Superior temporal gyrus (tissue), 1 donor: ENCODE data around the gene PHF20.
A peak's percentile ranks its signal among the peaks of the same experiment; 100 is the strongest.
"Not testable (repeated sequence)": the region's sequence is repeated elsewhere in the genome, so short reads cannot be mapped to it uniquely, and the experiment has no call there.

Experiments
- DNase-seq: peaks from one replicate; pipeline ENCODE4 v3.0.0-alpha.2; 2016; ENCODE audit errors: extremely low spot score

The PHF20 gene

DNA sequence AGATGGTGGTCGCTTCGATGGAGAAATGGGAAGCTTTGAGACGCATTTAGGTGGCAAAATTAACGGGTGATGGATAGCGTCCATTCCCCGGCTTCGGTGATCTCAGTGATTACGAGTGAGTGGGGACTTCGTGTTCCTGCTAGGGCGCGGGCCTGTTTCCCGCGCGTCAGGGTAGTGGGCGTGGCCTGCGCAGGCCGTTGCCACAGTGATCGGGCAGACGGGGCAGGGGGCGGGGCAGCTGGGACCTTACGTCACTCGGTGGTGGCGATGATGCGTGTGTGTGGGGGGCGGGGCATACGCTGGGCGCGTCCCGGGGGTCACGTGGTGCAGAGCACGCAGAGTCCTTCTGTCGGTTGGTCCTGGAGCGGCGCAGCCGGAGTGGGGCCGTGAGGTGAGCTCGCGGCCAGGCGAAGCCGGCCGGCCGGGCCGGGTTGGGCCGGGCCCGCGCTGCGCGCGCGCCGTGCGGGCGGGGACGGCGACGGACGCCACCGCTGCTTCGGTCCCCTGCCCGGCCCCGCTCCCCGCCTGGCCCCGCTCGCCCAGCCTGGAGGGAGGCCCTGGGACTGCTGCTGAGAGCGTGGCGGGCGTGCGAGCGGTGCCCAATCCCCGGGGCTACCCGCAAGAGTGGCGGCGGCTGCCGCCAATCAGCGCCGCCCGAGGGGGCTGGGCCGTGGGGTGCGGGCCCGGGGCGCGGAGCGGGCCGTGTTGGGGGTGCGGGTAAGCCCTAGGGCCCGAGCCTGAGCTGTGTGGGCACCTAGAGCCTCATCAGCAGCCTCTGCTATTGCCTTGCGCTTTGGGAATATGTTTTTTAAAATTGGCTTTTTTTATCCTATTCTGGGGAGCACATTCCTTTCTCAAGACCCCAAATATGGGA, at the start of gene PHF20:
PHF20 (plus strand) TSS at position 327 of the 874 bp plus-strand sequence. CDS start 29,508 bp downstream, outside the sequence.
- peak; percentile 91 for DNase-seq

GRCh38 chr20:35723275-35723639, 48.6 kb upstream of the PHF20 start:
- not testable (repeated sequence) for DNase-seq

DNA sequence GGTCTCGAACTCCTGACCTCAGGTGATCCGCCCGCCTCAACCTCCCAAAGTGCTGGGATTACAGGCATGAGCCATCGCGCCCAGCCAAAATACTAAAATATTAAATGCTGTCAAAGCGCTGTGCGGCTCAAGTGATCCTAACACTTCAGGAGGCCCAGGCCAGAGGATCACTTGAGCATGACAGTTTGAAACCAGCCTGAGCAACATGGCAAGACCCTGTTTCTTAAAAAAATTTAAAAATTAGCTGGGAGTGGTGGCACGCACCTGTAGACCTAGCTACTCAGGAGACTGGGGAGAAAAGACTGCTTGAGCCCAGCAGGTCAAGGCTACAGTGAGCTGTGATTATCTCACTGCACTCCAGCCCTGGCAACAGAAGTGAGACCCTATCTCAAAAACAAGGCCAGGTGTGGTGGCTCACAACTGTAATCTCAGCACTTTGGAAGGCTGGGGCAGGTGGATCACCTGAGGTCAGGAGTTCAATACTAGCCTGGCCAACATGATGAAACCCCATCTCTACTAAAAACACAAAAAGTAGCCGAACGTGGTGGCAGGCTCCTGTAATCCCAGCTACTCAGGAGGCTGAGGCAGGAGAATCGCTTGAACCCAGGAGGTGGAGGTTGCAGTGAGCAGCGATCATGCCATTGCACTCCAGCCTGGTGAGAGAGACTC, 48.0 kb upstream of the PHF20 start:
- not testable (repeated sequence) for DNase-seq

DNA sequence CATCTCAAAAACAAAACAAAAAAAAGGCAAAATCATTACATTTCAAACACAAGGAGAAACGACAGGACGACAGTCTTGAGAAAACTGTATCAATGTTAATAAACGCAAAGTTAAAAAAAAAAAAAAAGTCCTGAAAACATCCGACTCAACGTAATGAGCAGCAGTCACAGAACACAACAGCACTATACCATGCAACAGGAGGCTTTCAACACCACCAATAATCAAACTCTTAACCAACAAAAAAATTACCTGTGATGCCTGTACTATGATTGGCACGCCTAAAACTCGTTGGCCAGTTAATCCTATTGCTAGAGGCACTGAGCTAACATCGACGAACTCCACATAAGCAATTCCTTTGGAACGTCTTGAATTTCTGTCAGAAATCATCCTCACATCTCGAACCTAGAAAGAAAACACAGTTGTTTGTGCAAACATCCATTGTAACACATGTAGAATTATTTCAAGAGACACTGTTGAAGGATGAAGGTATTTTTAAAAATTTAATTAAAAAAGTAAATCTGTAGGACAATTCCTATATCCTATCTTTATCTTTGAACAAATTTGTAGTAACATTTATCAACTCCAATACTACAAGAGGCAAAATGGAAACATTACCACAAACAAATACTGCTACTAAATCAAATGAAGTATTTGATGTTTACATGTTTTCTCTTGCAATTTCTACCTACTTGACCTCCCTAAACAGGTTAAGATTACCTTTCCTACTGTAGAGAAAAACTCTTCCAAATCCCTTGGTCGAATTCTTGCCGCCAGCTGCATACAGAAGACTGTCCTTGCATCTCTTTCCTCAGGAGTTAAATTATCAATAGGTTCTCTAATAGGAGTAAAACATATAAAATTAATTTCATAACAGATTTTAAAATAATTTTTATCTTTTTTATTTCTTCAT, 47.2 kb upstream of the PHF20 start:
- no peak for DNase-seq

DNA sequence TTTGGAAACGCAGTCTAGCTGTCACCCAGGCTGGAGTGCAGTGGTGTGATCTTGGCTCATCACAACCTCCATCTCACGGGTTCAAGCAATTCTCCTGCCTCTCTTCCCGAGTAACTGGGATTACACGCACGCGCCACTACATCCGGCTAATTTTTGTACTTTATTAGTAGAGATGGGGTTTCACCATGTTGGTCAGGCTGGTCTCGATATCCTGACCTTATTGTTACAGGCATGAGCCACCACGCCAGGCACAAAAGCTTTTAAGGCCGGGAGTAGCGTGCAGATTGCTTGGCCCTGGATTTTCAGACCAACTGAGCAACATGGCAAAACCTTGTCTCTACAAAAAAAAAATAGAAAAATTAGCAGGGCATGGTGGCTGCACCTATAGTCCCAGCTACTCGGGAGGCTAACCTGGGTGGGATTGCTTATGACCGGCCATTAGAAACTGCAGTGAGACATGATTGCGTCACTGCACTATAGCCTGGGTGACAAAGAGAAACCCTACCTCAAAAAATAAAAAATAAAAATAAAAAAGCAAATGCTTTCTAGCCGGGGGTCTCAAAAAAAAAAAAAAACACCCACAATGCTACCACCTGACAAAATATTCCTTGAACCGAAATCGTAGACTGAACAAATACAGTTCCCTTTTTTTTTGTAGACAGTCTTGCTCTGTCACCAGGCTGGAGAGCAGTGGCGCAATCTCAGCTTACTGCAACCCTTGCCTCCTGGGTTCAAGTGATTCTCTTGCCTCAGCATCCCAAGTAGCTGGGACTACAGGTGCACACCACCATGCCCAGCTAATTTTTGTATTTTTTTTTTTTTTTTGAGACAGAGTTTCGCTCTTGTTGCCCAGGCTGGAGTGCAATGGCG, 44.7 kb upstream of the PHF20 start:
- DNase-seq = no peak

DNA sequence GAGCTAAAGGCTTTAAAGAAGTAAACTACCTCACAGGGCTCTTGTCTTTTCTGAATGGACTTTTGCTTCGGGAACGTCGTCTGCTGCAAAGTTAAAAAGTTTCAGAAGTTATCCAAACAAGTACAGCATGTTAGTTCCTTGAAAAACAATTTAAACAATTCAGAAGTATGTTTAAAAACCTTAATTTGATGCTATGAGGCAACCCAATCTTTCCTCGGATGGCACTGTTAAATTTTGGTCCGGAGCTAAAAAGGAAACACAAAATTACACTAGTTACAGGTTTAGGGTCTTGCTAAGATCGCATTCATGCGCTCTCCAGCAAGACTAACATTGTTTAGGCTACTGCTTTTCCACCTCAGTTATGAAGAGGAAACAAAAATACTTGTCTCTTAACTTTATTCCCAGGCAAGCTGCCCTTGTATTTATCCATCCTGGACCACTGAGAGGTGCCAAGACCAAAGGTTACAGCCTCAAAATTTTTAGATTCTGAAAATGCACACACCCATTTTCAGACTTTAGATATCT, 42.5 kb upstream of the PHF20 start:
- DNase-seq = no peak

DNA sequence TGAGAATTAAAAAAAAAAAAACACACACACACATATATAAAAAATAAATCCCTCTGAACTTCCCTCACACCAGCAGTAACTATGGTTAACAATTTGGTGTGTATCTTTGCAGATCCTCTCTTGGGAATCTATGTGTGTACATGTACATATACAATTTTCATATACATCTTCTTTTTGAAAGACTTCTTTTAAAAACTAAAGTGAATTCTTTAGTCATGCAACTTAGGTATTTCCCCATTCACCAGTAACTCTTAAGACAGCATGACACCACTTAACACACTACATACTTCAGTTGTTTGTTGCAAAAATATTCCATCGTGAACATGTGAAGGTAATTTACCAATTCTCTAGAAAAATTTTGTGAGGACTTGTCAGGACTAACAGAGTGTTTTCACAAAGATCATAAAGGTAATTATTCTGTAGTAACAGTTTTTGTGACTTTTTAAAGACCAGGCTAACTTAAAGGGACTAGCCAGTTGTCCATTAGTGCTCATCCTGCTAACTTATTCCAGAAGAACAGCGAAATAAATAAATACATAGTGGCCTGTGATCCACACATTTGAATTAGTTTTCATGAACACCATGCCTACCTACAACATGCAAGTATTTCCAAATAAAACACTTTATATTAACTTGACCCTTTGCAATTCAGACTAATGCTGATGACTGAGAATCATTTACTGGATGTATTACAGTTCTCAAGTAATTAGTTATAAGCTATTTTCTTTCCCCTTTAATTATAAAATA, 41.8 kb upstream of the PHF20 start:
- DNase-seq = no peak

- DNase-seq = no peak
Measured at GRCh38 chr20:35730583-35731468, 41.0 kb upstream of the PHF20 start.

DNA sequence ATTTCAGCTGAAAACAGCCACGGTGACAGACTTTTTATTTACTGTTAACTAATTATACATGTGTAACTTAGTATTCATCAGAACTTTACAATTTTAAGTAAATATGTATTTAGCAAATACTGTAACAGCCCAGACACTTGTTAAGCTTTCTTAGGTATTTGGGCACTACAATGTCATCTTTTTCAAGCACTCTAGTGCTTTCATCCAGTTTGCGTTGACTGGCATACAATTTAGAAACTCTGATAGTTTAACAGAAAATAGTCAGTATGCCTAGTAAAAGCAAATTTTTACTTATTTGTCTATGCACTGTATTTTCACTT, 40.4 kb upstream of the PHF20 start:
- no peak for DNase-seq

DNA sequence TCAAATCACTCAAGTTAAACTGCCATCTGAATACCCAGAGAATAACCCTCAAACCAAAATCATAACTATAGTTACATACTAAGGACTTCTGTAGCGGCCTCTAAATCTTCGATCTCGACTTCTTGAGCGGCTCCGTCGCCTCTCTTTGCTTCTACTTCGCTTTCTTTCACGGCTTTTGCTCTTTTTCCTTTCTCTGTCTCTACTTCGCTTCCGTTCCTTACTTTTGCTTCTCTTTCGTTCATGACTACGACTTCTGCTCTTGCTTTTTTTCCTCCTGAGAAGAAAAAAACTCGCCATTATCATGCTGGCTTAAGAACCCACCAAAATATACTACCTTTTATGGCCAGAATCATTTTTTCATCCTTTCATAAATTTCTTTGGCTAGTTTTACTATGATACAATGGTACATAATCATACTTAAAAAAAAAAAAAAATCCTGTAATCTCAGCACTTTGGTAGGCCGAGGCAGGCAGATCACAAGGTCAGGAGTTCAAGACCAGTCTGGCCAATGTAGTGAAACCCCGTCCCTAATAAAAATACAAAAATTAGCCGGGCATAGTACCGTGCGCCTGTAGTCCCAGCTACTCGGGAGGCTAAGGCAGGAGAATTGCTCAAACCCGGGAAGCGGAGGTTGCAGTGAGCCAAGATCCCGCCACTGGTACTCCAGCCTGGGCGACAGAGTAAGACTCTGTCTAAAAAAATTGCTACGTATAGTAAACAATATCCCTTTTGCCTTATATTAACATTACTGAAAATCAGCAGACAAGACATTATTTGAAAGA, 39.8 kb upstream of the PHF20 start:
- no peak for DNase-seq

DNA sequence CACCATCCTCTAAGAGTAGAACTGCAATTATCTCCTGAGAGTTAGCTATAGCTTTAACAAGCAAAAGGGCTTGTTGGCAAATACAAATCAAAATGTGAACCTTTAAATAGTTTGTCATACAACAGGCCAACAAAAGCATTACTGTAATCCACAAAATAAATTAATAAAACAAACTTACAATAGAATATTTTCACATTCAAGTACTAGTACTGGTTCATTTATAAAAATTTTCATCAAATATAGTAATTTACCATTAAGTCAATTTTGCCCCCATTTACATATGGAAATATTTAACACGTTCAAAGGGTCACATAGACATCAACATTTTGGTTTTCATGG, 39.2 kb upstream of the PHF20 start:
- no peak for DNase-seq

DNA sequence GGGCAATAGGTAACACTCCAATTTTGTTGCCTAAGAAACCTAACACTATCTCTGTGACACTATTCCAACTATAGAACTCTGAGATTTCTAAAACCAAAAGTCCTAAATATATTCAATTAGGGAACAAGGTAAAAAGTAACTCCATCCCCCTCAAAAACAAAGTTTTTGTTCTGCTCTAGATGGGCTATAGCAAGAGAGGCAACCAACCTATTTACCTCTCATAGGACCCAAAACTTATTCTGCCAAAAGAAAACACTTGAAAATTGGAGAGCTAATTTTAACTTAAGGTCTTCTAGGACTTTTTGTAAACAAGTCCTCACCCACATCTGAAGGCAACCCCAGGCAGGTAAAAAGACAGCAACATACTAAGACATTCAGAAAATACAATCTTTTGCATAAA, 37.4 kb upstream of the PHF20 start:
- DNase-seq = no peak

DNA sequence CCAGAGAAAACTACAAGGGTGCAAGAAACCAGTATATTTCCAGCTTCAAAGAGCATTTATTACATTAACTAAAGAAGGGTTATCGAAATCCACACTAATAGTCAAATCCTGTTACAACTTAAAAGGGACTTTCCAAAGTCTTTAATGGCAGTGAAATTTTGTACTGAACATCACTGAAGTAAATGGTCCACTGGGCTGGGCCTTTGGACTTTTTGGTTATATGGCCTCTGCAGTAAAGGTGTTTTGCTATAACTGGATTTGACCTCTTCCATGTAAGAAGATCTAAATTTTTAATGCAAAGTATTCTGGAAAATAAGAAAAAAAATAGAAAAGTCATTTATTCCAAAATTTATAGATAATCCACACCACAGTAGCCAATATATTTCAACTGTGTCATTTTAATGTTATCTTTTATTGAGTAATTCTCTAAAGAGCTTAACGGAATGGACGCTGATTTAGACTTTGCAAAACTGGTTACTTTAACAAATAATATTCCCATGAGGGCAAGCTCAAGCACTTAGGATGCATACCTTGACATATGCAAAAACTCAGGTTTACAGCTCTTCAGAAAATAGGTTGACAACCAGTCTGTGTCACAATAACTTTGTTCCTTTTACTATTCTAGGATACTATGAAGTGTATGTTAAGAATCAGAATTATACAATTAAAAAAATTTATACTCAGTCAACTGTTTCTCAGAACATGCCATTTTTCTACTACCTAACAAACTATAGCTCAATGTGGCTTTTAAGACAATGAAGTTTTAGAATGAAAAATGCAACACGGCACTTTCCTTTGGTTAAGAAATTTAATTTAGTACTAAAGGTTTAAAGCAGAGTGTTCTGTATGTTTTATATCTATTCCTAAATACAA, 36.8 kb upstream of the PHF20 start:
- DNase-seq = no peak

DNA sequence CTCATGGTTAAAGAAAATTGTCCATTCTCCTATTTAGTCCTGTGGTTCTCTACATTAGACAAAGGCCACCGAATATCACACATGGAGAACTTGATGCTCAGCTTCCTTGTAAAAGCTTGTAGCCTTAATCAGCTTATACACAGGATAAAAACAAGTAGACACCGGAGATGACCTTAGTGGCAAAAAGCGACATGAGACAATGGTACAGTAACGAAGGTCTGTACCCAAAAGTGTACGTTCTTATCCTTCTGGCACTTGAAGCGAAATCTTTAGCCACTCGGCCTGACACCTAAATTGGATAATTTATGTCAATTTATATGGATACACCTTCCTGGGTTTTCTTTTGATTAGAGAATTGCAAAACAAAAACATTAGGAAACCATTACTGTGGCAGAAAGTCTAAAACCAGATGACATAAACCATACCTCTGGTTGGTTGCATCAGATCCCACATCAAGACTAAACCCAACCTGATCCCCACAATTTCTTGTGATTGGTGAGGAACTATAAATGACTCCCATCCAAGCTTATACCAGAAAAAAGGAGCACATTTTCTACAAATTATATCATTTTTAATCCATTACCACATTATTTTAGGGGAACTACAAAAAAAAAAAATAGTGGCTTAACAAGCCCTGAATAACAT, 35.9 kb upstream of the PHF20 start:
- no peak for DNase-seq

DNA sequence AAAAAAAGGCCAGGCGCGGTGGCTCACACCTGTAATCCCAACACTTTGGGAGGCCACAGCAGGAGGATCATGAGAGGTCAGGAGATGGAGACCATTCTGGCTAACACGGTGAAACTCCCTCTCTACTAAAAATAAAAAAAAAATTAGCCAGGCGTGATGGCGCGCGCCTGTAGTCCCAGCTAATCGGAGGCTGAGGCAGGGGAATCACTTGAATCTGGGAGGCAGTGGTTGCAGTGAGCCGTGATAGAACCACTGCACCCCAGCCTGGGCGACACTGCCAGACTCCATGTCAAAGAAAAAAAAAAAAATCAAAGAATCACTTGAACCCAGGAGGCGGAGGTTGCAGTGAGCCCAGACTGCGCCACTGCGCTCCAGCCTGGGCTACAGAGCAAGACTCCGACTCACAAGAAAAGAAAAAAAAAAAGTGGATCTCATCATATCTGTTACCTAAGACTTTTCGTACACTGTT, 33.9 kb upstream of the PHF20 start:
- DNase-seq = no peak

DNA sequence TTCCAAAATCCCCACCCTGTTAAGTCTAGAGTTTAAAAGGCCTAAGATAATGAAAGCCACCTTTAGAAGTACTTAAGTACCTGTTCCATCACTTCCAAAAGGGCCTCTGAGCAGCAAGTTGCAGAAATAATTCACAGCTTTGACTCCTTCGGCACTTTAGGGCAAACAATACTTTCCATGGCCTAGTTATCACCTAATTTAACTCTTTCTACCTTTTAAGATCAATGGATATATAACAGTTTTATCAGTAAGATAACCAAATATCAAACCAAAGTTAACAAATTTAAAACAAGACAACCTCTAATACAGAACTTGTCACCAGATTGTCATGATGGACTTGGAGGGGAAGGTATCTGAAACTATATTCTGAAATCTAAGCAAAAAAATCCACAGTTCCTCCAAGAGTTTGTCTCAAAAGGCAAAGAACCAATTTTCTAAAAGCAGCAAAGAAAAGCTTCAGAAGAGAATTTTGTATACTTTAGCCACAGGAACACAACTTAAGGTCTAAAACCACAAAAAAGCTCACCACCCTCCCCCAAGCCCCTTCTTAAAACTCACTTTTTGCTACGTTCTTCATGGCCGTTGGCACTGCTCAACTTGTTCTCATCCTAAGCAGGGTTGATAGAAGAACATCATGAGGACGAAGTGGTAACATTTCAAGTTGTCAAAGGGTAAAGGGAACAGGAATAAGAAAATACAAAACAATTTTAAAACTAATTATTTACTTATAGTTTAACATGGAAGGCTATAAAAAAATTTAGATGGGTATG, 33.2 kb upstream of the PHF20 start:
- no peak for DNase-seq
